Stimulated activated naive CD8-positive, alpha-beta T cell treated with anti-CD3 and anti-CD28 coated beads, Interleukin-15, Interleukin-2, amounts not matched to agents 100 ng/mL and 50 ng/mL, for 24 hours (primary cell): Measurements from ENCODE around the gene FBH1.
A peak's percentile ranks its signal among the peaks of the same experiment; 100 is the strongest.

ENCODE experiments used
- H3K27ac Mint-ChIP-seq: one replicate; pipeline ENCODE4 v1.8.0; 2021; ENCODE audit warnings: mild to moderate bottlenecking, mixed read lengths
- H3K27me3 Mint-ChIP-seq: one replicate; pipeline ENCODE4 v1.8.0; 2021; ENCODE audit warnings: mixed read lengths
- H3K36me3 Mint-ChIP-seq: one replicate; pipeline ENCODE4 v1.8.0; 2021; ENCODE audit warnings: low read depth, mixed read lengths
- H3K4me1 Mint-ChIP-seq: one replicate; pipeline ENCODE4 v1.8.0; 2021; ENCODE audit warnings: low read depth, mixed read lengths
- H3K4me3 Mint-ChIP-seq: one replicate; pipeline ENCODE4 v1.8.0; 2021; ENCODE audit warnings: mild to moderate bottlenecking, mixed read lengths
- H3K9me3 Mint-ChIP-seq: one replicate; pipeline ENCODE4 v1.8.0; 2021; ENCODE audit warnings: mixed read lengths

FBH1 gene

DNA sequence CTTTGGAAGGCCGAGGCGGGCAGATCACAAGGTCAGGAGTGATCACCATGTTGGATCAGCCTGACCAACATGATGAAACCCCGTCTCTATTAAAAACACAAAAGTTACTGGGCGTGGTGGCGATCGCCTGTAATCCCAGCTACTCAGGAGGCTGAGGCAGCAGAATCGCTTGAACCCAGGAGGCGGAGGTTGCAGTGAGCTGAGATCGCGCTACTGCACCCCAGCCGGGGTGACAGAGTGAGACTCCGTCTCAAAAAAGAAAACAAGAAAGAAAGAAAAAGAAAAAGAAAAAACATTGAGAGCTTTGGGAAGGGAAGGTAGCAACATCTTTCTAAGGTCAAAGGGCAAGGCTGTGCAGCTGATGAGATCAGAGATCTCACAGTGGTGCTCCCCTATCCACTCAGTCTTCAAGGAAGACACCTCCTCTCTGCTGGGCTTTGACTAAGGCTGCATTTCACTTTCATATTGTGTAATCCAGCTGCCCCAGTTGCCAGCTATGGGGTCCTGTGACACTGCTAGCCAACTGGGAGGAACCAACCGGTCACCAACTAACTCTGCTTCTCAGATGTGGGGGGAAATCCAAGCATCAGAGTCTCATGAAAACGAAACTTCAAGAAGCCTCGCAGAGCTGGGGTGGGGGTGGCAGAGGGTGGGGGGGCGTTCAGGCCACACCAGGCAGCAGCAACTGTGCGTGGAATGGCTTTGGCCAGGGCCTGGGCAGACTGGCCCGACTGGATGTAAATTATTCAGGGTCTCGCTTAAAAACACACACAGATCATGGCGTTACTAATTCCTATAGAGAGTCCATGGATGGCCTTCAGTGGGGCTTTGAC, 85.8 kb downstream of the FBH1 start:
- peak overlapping the region; percentile 99 for H3K27ac Mint-ChIP-seq
- H3K27me3 Mint-ChIP-seq, result no peaks in the 10 kb centered on the region
- peaks cover 10% of the 10 kb centered on the region for H3K36me3 Mint-ChIP-seq
- H3K4me1 Mint-ChIP-seq, result peaks cover 56% of the 10 kb centered on the region
- H3K4me3 Mint-ChIP-seq, result peak overlapping the region; percentile 97
- H3K9me3 Mint-ChIP-seq, result no peaks in the 10 kb centered on the region

DNA sequence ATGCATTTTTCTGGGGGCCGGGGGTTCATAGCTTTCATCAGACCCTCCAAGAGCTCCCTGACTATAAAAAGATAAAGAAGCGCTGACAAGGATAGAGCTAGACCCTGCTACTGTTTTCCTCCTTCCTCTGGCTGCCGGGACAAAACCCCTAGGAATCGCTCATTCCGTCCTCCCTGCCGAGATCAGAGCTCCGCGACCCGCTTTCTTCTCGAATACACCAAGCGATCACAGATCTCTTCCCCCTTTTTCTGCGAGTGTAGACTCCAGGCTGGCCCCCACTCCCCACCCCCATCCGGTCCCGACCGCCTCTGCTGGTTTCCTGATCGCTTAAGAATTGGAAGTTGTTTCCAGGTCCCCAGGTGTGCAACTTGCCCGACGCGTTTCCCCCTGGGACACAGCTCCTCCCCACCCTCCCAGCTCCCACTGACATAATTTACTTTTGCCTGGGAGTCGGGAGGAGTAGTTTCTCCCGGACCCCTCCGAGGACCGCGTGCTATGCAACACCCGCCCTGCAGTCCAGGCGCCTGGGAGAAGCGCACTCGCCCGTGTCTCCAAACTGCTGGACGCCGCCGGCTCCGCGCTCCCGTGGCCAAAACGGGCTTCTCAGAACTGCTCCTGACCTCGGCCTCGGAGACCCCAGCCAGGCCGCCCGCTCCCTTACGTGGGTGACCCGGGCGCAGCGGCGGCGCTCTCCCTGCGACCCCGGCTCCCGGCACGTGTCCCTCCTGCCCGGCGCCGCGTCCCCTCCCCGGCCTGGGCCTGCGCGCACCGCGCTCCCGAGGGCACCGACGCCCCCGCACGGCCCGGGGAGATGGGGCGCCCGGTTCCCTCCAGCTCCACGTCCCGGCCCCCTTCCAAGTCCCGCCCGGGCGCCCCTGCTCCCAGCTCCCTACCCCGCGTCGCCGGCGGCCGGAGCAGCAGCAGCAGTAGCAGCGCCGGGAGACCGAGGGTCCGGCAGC, 86.7 kb downstream of the FBH1 start:
- H3K27ac Mint-ChIP-seq, result peak overlapping the region; percentile 99
- peaks cover 10% of the 10 kb centered on the region for H3K36me3 Mint-ChIP-seq
- no peaks in the 10 kb centered on the region for H3K9me3 Mint-ChIP-seq
- H3K4me3 Mint-ChIP-seq, result peak overlapping the region; percentile 97
- H3K4me1 Mint-ChIP-seq, result peaks cover 47% of the 10 kb centered on the region
- H3K27me3 Mint-ChIP-seq, result no peaks in the 10 kb centered on the region

DNA sequence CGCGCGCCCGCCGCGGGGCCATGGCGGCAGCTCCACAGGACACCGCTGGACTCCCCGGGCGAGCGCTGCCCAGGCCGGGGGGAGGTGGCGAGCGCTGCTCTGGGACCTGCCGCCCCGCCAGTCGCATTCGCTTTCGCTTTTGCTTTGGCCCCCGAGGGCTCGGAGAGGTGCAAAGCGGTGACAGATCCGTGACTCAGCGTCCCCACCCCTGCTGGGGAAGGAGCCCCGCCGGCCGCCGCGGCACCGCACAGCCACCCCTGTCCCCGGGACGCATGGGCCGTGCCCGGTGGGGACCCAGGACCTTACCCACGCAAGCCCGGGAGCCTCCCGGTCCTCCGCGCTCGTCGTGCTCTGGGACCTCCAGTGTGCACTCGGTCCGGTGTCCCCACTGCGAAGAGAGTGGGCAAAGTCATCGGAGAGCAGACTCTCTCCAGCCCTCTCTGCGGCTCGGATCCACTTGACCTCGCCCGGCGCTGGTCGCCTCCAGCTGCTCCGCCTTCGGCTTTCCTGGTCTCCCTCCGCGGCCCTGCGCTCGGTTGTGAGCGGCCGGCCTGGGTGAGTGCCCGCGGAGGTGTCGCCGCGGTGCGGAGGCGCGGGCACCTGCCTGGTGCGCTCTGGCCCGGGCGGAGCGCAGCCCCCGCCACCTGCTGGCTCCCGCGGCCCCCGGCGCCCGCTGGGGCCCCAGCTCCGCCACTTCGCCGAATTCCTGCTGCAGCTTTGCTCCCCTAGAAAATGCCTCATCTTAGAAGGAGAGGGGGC, 87.6 kb downstream of the FBH1 start, which contains the start of gene IL15RA:
Gene IL15RA (minus strand): TSS at position 73 of the 759 bp plus-strand sequence. CDS start 51 bp downstream, at position 22.
- Mint-ChIP-seq H3K36me3 (peaks cover 10% of the 10 kb centered on the region), H3K9me3 (no peaks in the 10 kb centered on the region), H3K27me3 (no peaks in the 10 kb centered on the region), H3K4me1 (peaks cover 38% of the 10 kb centered on the region), H3K27ac (peak within 1 kb of the TSS; percentile 99), H3K4me3 (peak within 1 kb of the TSS; percentile 97)

DNA sequence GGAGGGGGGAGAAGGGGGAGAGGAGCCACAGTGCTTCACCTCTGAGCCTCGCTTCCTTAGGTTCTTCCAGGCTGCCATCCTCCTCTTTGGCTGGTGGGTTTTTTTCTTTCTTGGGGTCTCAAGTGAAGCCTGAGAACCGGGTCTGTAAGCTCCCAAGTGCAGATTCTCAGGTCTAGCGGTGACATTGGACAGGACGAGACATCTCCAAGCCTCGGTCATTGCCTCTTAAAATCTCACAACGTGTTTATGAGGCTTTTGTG, 88.1 kb downstream of the FBH1 start:
- H3K9me3 Mint-ChIP-seq, result no peaks in the 10 kb centered on the region
- H3K4me3 Mint-ChIP-seq, result peak overlapping the region; percentile 97
- no peaks in the 10 kb centered on the region for H3K27me3 Mint-ChIP-seq
- H3K4me1 Mint-ChIP-seq, result peaks cover 33% of the 10 kb centered on the region
- H3K27ac Mint-ChIP-seq, result peak overlapping the region; percentile 87
- peaks cover 10% of the 10 kb centered on the region for H3K36me3 Mint-ChIP-seq

DNA sequence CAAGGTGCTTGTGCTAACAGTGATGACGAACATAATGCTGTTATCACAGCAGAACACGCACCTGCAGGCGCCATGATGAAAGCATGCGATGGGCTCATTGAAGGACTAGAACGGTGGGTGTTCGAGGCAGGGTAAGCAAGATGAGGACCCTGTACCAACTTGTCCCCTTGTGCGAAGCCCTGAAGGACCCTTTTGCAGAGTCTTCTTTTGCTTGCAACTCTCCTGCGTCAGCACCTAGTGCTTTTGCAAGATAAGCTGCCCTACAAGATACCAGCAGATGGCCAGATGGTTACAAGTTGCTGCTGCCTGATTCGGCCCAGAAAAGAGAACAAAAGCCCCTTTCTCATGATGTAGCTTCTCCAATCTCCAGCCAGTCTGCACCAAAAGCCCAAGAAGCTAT, 91.5 kb downstream of the FBH1 start:
- Mint-ChIP-seq H3K27me3 (no peaks in the 10 kb centered on the region), H3K4me1 (peaks cover 6% of the 10 kb centered on the region), H3K36me3 (no peaks in the 10 kb centered on the region), H3K4me3 (no peak overlapping the region), H3K9me3 (no peaks in the 10 kb centered on the region), H3K27ac (no peak overlapping the region)

DNA sequence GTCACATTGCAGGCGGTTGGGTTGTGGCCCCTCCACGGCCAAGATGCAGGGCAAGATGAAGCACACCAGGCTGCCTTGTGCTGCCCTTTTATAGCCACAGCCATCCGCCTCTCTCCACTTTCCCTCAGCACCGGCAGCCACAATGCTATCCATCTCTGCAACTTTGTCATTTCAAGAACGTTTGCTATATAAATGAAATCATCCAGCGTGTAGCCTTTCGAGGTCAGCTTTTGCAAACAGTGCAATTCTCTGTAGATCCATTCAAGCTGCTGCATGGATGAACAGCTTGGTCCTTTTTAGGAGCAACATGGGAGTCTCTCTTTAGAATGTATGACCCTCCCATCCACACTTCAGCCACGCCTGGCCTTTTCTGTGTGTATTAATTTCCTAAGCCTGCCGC, 93.7 kb downstream of the FBH1 start:
- Mint-ChIP-seq H3K27me3 (no peaks in the 10 kb centered on the region), H3K9me3 (no peaks in the 10 kb centered on the region), H3K27ac (no peak overlapping the region), H3K4me3 (no peak overlapping the region), H3K4me1 (peaks cover 13% of the 10 kb centered on the region), H3K36me3 (no peaks in the 10 kb centered on the region)

DNA sequence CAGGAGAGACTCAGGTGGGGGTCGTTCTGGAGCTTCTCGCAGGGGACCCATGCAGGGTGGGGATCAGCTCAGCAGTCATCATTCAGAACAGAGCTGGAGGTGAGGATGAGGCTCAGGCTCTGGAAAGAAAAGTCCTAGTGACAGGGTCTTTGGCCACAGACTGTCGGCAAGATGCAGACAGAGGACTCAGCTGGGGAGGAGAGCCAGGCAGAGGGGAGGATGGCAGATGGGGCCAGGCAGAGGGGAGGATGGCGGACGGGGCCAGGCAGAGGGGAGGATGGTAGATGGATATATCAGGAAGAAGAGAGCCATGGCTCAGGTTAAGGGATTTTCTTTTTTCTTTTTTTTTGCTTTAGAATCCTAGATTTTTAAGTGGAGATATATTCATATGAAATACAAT, 95.0 kb downstream of the FBH1 start:
- Mint-ChIP-seq H3K36me3 (no peaks in the 10 kb centered on the region), H3K27me3 (no peaks in the 10 kb centered on the region), H3K27ac (no peak overlapping the region), H3K9me3 (no peaks in the 10 kb centered on the region), H3K4me1 (peaks cover 10% of the 10 kb centered on the region), H3K4me3 (no peak overlapping the region)
